ENCODE data around the gene STAU1.
A peak's percentile ranks its signal among the peaks of the same experiment; 100 is the strongest.
"Not testable (repeated sequence)": the region's sequence is repeated elsewhere in the genome, so short reads cannot be mapped to it uniquely, and the experiment has no call there.

The STAU1 gene

DNA sequence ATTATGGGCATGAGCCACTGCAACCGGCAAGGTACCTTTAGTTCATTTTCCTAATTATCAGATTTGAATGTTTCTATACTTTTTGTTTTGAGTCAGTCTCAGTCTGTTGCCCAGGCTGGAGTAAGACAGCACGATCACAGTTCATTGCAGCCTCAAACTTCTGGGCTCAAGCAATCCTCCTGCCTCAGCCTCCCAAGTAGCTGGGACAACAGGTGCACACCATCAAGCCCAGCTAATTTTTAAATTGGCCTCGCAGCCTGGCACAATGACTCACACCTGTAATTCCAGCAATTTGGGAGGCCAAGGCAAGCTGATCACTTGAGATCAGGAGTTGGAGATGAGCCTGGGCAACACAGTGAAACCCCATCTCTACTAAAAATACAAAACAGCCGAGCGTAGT is 24.4 kb downstream of the STAU1 start:
- no peak for DNase-seq (ENCODE audit: low read depth)

DNA sequence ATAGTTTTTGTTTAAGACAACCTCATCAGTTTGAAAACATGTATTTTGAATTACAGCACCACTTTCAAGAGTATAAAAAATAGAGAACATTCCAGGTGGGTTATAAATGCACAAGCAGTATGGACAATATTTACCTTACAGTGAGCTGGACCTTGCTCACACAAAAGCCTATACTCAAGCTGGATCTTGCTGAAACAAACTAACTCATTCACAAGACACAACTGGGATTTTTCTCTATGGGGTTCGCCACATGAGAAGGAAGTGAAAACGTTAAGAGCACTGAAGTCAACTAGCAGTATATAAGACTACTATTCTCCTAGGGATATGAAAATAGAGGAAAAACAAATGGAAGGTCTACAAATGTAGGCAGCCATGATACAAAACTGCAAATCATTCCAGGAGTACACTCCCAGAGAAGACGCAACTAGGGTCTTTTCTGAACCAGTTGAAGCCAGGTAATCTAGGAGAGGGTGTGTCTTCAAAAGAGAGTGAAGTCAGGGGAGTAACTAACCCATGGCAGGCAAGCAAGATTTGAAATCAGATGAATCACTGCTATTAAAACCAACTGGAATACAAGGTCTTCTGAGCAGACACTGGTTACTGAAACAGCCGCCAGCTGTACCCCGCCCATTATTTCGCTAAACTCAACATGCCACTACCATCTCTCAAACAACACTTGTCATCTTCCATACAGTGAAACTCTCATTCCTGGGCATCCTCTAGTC is 26.5 kb downstream of the STAU1 start:
- no peak for DNase-seq (ENCODE audit: low read depth)

GRCh38 chr20:49160057-49160929 is 27.8 kb downstream of the STAU1 start:
- no peak for DNase-seq (ENCODE audit: low read depth)

DNA sequence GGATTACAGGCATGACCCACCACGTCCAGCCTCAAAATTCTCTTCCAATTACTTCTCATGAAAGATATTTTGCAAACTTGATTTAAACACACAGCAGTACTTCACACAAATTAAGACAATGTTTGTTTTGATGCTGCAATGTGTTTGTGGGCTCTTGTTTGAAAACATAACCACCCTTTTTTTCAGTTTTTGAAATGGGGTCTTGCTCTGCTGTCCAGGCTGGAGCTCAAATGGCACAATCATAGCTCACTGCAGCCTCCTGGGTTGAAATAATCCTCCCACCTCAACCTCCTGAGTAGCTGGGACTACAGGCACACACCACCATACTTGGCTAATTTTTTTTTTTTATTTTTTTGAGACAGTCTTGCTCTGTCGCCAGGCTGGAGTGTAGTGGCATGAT is 31.0 kb downstream of the STAU1 start:
- no peak for DNase-seq (ENCODE audit: low read depth)

DNA sequence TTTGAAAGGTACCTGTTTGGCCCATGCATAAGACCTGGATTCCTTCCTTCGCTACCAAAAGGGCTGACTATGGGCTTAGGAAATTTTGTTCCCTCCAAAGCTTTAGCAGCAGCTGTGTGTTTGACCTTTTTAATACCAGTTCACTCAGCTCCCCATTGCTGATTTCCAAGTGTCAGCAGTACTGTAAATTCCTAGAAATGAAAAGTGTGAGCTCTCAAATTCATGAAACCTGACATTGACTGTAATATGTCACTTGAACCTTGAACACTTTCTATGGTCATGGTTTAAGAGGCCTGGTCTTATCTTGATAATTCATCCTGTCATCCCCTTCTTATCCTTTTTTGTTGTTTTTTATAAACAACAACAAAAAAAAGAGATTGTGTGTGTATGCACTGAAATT is 31.7 kb downstream of the STAU1 start:
- DNase-seq (ENCODE audit: low read depth): no peak

DNA sequence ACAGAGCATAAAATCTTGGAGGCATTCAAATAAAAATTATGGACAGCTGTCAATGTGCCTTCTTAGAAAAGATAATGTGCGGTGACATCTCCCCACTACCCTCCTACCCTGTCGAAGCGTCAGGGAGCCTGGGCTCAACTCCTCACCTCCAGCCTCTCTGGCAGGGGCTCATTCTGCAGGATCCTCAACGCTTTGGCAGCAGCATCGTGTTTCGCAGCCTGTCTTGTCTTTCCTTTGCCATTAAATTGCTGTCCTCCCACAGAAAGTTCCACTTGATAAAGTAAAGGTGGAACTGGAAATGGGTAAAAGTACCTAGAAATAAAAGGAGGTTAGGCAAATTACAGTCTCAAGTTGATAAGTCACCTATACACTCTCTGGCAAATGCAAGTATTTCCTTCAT is 36.7 kb downstream of the STAU1 start:
- DNase-seq (ENCODE audit: low read depth): no peak

DNA sequence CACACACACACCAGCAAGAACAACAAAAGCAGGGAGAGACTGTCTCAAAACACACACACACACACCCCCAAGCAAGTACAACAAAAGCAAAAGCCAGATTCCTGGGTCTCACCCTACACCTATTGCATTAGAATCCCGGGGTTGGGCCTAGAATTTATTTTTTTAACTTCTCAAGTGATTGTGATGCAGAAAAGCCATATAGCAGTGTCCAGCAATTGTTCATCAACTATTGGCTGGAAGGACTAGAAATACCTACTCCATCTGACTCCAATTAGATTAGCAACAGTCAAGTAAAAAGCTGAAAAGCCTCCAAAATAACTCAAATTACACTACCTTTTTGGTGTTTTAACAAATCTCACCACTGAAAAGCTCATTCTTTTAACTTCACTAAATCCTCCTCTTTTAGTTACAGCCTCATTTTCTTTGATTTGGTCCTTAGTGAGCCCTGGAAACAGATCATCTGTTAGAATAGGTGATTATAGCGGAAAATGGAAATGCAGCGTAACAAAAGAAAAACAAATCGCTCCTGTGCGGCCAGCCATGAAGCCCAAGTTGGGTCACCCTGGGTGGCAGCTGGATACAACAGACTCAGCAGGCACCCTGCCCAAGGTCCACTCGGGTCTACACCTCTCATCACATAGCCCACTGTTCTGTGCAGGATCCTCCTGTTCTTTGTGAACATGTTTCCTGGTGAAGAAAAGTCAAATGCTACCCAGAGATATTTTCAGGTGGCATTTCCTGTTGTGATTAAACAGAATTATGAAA is 38.7 kb downstream of the STAU1 start:
- DNase-seq (ENCODE audit: low read depth): no peak

DNA sequence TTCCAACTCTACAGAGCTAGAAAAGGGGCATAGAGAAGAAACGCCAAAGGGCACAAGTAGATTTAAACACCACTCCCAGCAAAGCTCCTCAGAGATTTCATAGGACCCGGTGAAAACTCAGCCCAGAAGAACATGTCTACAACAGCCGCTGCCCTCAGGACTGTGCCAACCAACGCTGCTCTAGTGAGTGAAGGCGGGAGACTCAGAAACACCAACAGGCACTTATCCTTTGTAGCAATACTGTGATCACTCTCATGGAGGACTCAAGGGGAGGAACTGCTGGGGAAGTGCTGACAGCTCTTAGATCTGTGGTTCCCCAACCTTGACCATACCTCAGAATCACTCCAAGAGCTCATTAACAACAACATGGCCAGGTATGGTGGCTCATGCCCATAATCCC is 39.5 kb downstream of the STAU1 start:
- DNase-seq (ENCODE audit: low read depth): no peak

DNA sequence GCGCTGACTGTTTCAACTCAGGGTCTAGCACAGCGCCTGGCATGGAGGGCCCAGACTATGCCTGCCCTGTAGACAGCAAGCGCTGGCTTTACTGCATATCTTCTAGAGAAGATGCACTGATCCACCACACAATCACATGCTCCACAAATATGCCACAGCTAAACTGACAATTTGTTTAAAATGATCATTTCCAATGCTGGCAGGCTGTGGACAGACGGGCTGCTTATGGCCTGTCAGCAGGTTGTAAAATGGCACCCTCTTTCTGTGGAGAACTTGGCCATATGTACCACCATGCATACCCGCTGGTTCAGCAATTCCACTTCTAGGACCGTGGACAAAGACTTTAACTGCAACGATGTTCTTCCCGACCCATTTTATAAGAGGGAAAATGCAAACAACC is 40.8 kb downstream of the STAU1 start:
- DNase-seq (ENCODE audit: low read depth): no peak

DNA sequence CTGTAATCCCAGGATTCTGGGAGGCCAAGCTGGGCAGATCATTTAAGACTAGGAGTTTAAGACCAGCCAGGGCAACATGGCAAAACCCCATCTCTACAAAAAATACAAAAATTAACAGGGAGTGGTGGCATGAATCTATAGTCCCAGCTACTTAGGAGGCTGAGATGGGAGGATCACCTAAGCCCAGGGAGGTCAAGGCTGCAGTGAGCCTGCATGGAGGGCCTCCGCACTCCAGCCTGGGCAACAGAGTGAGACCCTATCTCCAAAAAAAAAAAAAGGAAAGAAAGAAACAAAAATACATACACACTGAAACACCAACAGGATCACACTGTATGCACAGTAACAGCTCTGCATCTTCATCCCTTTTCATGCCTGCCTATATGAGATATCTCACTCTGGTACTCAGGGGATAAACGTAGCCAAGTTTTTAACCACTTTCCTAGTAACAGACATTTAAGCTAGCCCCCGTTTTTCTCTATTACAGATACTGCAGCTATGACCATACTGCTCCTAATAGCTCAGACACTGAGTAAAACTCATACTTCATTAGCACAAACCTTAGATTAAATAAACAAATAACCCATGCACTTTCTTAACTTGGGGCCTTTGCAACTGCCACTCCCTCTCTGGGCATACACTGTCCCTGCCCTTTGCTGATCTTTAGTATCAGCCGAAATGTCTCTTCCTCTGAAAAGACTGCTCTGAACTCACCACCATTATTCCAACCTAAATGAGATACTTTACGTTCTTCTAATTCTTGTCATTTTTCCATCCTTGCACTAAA is 41.5 kb downstream of the STAU1 start:
- no peak for DNase-seq (ENCODE audit: low read depth)

GRCh38 chr20:49140834-49141233 is 47.3 kb downstream of the STAU1 start:
- DNase-seq (ENCODE audit: low read depth): no peak

GRCh38 chr20:49140411-49140810 is 47.7 kb downstream of the STAU1 start:
- DNase-seq (ENCODE audit: low read depth): no peak

DNA sequence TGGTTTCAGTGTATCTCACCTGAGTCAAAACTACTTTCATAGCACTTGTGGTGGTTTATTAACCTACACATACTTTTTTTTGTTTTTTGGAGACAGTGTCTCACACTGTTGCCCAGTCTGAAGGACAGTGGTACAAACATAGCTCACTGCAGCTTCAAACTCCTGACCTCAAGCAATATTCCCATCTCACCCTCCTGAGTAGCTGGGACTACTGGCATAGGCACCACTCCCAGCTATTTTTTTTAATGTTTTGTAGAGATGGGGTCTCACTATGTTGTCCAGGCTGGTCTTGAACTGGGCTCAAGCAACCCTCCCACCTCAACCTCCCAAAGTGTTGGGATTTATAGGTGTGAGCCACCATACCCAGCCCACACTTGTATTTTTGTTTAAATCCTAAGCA is 49.7 kb downstream of the STAU1 start:
- DNase-seq (ENCODE audit: low read depth): no peak

DNA sequence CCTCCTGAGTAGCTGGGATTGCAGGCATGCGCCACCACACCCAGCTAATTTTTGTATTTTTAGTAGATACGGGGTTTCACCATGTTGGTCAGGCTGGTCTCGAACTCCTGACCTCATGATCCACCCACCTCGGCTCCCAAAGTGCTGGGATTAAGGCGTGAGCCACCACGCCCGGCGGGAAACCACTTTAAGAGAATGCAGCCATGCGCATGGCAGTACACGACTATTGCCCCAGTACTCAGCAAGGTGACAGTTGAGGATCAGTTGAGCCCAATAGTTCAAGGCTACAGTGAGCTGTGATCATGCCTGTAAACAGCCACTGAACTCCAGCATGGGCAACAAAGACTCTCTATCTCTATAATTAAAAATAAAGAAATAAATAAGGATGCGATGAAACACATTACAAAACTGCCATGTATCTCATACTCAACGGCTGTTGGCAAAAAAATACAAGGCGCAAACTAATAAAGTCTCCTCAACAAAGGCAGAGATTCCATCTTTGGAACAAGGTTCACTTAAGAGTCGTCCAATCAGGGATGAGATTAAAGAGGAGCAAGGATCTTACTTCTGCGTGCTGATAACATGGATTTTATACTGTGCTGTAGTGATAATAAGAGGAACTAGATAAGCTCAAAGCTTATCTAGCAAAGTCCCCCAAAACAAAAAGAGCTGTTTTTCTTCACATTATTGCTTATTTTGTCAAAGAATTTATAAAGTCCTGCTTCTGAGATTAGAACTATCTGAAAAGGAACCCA is 51.1 kb downstream of the STAU1 start:
- DNase-seq (ENCODE audit: low read depth): no peak

DNA sequence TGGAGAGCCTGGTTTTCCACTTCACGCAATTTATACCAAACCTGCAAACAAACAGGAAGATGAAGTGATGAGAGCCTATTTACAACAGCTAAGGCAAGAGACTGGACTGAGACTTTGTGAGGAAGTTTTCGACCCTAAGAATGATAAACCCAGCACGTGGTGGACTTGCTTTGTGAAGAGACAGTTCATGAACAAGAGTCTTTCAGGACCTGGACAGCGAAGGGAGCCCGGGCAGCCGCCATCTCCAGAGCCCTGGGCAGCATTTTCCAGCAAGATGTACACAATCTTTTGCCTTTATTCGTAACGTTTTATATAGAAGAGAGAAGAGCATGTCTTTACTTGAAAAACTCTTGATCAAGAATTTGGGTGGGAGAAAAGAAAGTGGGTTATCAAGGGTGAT is 53.3 kb downstream of the STAU1 start:
- not testable (repeated sequence) for DNase-seq (ENCODE audit: low read depth)

GRCh38 chr20:49133571-49133970 is 54.6 kb downstream of the STAU1 start:
- no peak for DNase-seq (ENCODE audit: low read depth)

DNA sequence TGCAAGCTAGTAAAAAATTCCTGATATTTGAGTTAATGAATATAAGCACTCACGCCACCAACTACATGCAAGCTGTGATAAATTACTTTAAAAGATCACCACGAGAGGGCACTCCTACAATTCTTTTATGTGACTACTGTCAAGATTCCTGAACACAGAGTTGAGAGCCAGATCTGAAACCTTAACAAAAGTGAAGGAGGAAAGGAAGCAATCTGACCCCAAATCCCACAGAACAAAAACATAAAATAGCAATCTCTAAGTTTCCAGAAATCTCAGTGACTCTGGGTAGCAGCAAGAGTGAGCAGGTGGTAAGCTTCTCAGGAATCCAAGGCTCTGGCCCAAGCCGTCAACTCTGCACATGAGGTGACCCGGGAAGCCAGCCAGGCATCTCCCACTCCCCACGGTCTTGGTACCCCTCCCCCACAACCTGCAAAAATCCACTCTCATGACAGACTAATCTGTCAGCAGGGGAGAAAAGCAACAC is 55.1 kb downstream of the STAU1 start:
- DNase-seq (ENCODE audit: low read depth): peak; percentile 35

DNA sequence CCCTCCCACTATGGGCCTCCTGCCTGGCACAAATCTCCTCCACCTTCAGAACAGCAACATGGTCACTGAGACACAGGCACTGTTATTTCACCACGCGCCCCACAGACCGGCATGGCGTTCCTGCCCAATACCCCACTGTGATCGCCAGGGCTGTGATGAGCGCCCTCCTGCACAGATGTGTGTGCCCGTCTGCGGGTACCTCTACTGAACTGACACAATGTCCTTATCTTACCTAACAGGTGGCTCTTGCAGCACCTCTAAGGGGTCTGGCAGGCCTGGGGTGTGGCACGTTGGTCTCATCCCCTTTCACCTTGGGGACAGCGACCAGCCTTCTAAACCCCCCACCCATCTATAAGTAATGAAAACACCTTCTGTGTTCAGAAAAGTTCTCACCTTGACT is 64.2 kb downstream of the STAU1 start:
- DNase-seq (ENCODE audit: low read depth): no peak

- DNase-seq (ENCODE audit: low read depth): no peak
These were observed 65.2 kb downstream of the STAU1 start for GRCh38 chr20:49122920-49123319.

- DNase-seq (ENCODE audit: low read depth): no peak
These were observed 68.1 kb downstream of the STAU1 start for GRCh38 chr20:49119988-49120387.

DNA sequence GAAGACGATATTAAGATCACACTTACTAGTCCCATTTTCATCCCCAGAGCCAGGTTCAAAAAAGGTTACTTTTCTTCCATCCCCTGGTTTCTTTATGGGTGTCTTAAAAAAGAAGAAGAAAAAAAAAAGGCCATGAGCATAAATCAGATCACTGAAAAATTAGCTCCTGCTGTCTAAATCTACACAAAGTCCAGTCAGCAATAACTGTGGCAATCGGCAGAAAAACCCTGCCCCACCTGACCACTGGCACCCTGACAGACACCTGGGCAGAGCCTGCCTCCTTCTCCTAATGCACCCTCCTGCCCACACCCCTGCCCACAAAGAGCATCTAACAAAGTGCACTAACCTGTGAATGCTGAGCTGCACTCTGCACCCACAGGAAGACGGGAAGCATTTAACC is 69.8 kb downstream of the STAU1 start:
- no peak for DNase-seq (ENCODE audit: low read depth)

All from HS-27A (cell line).